ENCODE data around the gene KPNA1. TPM values are rescaled to one million over a fixed set of nuclear protein-coding genes. Genes with fewer than 3 reads are reported as not detected.

The KPNA1 gene
- polyA plus RNA-seq, 1 of the 3 experiments (the other 2 are of a cell fraction): 21.6 TPM

DNA sequence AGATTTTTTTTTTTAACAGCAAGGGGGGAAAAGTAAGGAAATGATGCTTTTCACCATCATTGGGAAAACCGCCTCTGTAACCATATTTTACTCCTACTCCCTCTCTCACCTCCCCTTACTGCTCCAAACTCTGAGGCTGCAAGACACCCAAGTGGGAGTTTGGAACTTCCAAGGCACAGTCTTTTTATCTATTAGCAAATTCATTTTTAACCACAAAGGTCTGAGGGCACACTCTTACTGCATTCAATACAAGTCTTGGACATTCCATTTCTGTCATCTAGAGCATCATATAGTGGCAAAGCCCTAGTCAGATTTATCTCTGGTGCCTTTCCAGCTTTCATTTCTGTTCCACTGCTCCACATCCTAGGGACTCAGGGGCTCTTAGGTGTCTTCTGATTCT, 117.5 kb downstream of the KPNA1 start (continued):
- TF ChIP-seq, protein P1, sequence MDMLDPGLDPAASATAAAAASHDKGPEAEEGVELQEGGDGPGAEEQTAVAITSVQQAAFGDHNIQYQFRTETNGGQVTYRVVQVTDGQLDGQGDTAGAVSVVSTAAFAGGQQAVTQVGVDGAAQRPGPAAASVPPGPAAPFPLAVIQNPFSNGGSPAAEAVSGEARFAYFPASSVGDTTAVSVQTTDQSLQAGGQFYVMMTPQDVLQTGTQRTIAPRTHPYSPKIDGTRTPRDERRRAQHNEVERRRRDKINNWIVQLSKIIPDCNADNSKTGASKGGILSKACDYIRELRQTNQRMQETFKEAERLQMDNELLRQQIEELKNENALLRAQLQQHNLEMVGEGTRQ (IDR thresholded peaks at IDR 0.05; ENCODE audit: borderline replicate concordance, low read depth, low read length): no peak
- TF ChIP-seq POLR2AphosphoS5 (IDR thresholded peaks at IDR 0.05; ENCODE audit: low read depth, low read length): no peak
- TF ChIP-seq TEAD4 (IDR thresholded peaks at IDR 0.05; ENCODE audit: borderline replicate concordance, insufficient read depth): no peak
- TF ChIP-seq RXRA (IDR thresholded peaks at IDR 0.05; ENCODE audit: borderline replicate concordance, low read depth): no peak

DNA sequence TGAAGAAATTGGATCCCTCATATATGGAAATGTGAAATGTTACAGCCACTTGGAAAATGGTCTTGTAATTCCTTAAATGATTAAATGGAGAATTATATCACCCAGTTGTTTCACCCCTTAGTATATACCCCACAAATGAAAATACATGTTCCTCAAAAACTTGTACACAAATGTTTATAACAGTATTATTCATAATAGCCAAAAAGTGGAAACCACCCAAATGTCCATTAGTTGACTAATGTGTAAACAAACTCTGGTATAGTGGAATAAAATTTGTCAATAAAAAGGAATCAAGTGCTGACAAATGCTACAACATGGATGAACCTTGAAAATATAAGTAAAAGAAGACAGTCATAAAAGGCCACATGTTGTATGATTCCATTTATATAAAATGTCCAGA, 118.2 kb downstream of the KPNA1 start:
- Histone ChIP-seq H3K4me3 (ENCODE audit: low read depth in 2 of 2, low read length in 1 of 2) (no peak overlapping the region), H3K9me3 (no peaks in the 10 kb centered on the region), H3K27me3 (ENCODE audit: insufficient read depth) (no peaks in the 10 kb centered on the region), H3K9me2 (no peaks in the 10 kb centered on the region), H3K4me2 (no peak overlapping the region), H2AFZ (ENCODE audit: low read depth) (no peak overlapping the region), H3K27ac (ENCODE audit: low read depth in 2 of 2, low read length in 1 of 2) (no peak overlapping the region), H3K4me1 (ENCODE audit: control insufficient read depth in 1 of 2, insufficient read depth in 2 of 2, low read depth in 1 of 2, low read length in 1 of 2) (peaks cover 2 to 19% of the 10 kb centered on the region in 2 experiments; a peak in 3 of 4 replicates), H3K9ac (no peak overlapping the region), H3K36me3 (replicated peaks in 1 of 2; ENCODE audit: control insufficient read depth in 1 of 2, insufficient read depth in 2 of 2, low read length in 1 of 2) (no peaks in the 10 kb centered on the region), H4K20me1 (ENCODE audit: insufficient read depth) (no peaks in the 10 kb centered on the region), H3F3A (replicated peaks; ENCODE audit: insufficient read depth) (no peaks in the 10 kb centered on the region), H3K79me2 (ENCODE audit: insufficient read depth) (no peaks in the 10 kb centered on the region)
- CTCF ChIA-PET: interaction anchor here (1.3 kb wide), 1 partner anchor 283 kb away, joined by 6 read pairs; no protein-coding TSS in a partner anchor
- DNase-seq: no peak
- POLR2A ChIA-PET: no interaction called here
- TF ChIP-seq NFIC (IDR thresholded peaks at IDR 0.05; ENCODE audit: borderline replicate concordance) (no peak), SMC3 (IDR thresholded peaks at IDR 0.05; ENCODE audit: low read depth, low read length) (no peak), TEAD4 (IDR thresholded peaks at IDR 0.05; ENCODE audit: borderline replicate concordance, insufficient read depth) (no peak), FOXM1 (IDR thresholded peaks at IDR 0.05; ENCODE audit: low read depth) (no peak), FOXJ3 (CRISPR knock-in tag; IDR thresholded peaks at IDR 0.05) (no peak), SIN3A (IDR thresholded peaks at IDR 0.05; ENCODE audit: borderline replicate concordance, low read depth, low read length) (no peak), TAF1 (IDR thresholded peaks at IDR 0.05; ENCODE audit: borderline replicate concordance, low read depth, low read length) (no peak), MXI1 (IDR thresholded peaks at IDR 0.05; ENCODE audit: low read depth, low read length) (no peak), RFX5 (IDR thresholded peaks at IDR 0.05; ENCODE audit: low read length) (no peak), MAX (IDR thresholded peaks at IDR 0.05; ENCODE audit: low read depth) (no peak), RXRA (IDR thresholded peaks at IDR 0.05; ENCODE audit: borderline replicate concordance, low read depth) (no peak), REST (IDR thresholded peaks at IDR 0.05; ENCODE audit: low read depth, low read length) (no peak), FOSL2 (IDR thresholded peaks at IDR 0.05; ENCODE audit: borderline replicate concordance, low read depth) (no peak), ELF1 (IDR thresholded peaks at IDR 0.05) (no peak)
- TF ChIP-seq, protein P2, sequence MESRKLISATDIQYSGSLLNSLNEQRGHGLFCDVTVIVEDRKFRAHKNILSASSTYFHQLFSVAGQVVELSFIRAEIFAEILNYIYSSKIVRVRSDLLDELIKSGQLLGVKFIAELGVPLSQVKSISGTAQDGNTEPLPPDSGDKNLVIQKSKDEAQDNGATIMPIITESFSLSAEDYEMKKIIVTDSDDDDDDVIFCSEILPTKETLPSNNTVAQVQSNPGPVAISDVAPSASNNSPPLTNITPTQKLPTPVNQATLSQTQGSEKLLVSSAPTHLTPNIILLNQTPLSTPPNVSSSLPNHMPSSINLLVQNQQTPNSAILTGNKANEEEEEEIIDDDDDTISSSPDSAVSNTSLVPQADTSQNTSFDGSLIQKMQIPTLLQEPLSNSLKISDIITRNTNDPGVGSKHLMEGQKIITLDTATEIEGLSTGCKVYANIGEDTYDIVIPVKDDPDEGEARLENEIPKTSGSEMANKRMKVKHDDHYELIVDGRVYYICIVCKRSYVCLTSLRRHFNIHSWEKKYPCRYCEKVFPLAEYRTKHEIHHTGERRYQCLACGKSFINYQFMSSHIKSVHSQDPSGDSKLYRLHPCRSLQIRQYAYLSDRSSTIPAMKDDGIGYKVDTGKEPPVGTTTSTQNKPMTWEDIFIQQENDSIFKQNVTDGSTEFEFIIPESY (IDR thresholded peaks at IDR 0.05; ENCODE audit: borderline replicate concordance, low read depth): no peak
- TF ChIP-seq, protein P3, sequence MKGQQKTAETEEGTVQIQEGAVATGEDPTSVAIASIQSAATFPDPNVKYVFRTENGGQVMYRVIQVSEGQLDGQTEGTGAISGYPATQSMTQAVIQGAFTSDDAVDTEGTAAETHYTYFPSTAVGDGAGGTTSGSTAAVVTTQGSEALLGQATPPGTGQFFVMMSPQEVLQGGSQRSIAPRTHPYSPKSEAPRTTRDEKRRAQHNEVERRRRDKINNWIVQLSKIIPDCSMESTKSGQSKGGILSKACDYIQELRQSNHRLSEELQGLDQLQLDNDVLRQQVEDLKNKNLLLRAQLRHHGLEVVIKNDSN (IDR thresholded peaks at IDR 0.05; ENCODE audit: borderline replicate concordance, low read depth): no peak

Measured in SK-N-SH (cell line).